NAMALWA (cell line): ENCODE results near the gene PDE6B.
"Not testable (repeated sequence)": the region's sequence is repeated elsewhere in the genome, so short reads cannot be mapped to it uniquely, and the experiment has no call there.

ENCODE experiments used
- DNase-seq: peaks from one replicate; pipeline ENCODE4 v3.0.0-alpha.2; 2015; ENCODE audit warnings: low spot score

The PDE6B gene

GRCh38 chr4:683247-683897 is 58.0 kb downstream of the PDE6B start:
- DNase-seq, result no peak

DNA sequence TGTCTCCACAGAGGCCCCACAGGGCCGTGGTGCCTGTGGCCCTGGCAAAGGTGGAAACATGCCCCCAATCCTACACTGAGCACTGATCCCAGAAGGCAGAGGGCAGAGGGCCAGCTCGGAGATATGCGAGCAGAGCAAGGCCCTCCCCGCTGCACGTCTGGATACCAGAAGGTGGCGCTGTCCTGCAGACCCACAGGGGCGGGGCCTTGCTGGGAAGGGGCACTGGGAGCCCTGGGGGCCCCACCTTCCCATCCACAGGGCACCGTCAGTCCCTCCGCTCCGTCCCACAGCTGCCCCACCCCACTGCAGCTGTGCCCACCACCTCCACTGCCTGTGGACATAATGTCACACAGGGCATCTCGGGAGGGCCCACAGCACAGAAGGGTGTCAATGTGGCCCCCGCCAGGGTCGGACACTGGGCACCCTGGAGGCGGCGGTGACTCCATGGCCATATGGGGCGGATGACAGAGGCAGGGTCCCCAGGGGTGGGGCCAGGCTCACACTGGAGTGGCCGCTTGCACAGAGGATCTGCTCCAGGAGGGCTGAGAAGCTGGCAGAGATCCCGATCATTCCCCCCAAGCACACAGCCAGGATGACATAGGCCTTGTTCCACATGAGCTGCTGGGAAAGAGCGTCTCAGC is 58.7 kb downstream of the PDE6B start:
- DNase-seq, result peak; percentile 38

DNA sequence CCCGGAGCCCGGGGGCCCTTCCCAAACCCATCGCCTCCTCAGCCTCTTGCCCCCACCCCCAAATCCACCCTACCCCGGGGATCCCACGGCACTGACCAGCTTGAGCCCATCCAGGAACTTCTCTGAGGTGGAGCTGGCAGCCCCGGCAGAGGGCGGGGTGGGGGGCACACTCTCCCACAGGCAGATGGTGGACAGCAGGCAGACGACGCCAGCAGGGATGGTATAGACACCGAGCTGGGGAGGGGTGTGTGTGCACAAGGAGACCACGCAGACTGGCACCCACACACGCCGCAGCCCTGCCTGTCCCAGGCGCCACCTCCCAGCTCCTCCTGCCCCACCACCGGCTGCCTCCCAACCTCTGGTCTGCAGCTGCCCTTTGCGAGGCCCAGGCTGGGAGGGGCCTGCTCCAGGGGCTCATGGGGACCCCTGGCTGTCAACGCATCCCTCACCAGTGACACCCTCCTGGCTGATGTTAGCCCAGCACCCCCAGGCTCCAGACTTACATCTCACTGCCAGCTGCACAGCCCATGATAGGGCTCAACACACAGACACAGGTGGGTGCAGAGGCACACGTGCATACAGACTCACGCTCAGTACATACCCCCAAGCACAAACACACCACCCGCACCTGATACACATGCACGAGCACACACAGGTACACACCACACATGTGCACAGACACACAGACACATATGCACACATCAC is 59.4 kb downstream of the PDE6B start:
- DNase-seq, result peak; percentile 41

DNA sequence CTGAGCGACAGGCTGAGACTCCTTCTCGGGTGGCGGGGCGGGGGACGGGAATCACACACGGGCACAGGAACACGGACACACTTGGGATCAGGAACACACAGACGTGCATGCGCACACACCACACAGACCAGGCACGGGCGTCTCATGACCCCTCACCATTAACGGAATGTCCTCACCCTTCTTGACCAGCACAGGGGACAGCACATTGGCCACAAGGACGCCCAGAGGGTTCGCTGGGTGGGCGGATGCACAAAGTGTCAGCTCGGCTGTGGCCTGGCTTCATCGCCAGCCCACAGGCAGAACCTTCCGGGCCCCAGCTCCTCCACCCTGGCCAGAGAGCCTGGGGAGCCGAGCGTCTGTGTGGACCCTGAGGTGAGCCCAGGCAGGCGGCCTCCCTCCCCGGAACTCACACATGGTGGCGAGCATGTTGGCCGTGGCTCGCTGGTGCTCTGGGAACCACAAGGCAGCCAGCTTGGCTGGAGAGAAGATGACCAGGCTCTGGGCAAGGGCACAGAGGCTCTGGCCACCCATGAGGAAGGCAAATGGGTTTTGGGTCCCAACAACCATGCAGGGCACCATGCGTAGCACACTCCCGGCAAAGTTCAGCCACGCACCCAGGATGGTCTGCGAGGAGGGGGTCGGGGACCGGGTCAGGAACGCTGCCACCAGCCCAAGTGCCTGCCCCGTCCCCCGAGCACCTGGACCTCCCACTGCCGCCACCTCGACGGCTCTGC is 60.5 kb downstream of the PDE6B start:
- no peak for DNase-seq

- DNase-seq, result no peak
Measured at GRCh38 chr4:686413-687040, 61.2 kb downstream of the PDE6B start.

DNA sequence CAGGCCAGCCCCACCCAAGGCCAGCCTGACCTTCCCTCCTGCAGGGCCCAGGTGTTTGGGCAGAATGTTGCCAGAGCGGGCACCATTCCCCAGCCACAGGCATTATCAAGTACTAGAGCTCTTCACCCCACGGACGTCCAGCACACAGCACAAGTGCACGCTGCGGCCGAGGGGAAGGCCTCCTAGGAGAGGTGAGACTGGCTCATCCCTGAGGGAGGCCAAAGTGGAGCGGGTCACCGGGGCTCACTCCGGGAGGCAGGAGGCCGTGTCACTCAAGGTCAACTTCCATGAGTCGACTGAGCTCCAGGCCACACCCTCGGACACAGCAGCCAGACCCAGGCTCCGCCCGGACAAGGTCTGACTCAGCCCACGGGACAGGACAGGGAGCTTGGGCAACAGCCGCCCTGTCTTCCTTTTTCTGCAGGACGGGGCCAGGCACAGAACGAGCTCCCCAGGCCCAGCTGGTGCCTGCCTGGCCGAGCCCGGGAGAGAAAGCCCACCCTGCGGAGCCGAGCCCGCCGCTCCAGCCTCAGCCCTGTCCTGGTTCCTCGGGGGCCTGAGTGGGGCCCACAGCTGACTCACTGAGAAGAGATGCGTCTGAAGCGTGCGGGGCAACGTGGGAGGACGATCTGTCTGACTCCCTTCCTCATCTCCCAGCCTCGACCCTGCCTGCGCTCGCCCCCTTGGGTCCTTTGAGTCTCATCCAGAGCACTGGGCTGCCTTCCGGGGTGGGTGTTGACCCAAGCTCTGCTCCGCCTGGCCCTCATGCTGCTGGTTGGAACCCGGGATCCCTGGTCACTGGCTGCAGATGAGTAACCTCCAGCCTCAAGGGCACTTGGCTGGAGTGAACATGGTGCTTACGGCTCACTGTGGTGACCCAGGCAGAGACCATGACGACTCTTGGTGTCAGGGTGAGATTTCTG is 61.9 kb downstream of the PDE6B start:
- no peak for DNase-seq

GRCh38 chr4:687971-688853 is 62.8 kb downstream of the PDE6B start:
- DNase-seq, result no peak

DNA sequence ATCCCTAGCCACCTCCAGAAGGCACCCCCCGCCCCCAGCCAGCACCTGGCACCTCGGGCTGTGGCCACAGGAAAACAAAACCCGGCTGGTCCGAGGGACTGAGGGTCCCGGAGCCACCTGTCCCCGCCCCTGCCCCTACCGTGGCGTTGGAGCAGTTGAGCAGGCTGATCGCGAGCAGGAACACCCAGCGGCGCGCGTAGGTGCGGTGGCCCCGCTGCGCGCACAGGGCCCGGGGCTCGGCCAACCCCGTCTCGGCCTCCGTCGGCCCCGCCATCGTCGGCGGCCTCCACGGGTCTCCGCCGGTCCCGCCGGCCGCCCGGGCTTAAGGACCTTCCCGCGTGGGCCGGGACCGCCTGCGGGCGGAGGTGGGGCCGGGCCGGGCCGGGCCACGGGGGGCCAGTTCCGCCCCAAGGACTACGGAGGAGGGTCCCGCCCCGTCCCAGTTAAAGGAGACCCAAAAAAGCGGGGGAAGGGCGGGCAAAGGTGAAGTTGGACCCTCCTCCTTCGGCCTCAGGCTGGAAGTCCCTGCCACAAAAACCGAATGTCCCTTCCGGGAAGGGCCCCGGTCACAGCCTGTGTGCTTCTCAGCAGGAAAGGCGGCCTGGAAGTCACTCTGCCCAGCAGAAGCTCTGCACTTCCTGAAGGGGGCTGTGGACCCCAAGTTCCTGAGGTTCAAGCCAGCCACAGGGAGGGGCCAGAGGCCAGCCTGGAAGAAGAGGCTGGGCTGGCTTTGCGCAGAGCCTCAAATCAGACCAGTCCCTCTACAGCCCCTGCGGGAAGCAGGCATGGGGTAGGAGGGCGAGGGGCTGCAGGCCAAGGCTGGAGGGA is 63.7 kb downstream of the PDE6B start, which contains the start of gene SLC49A3:
Gene SLC49A3, minus strand, starts transcription at position 298 of the 828 bp plus-strand sequence. Its CDS starts 24 bp downstream, at position 274.
- no peak for DNase-seq

GRCh38 chr4:689723-690122 is 64.3 kb downstream of the PDE6B start:
- DNase-seq, result no peak

DNA sequence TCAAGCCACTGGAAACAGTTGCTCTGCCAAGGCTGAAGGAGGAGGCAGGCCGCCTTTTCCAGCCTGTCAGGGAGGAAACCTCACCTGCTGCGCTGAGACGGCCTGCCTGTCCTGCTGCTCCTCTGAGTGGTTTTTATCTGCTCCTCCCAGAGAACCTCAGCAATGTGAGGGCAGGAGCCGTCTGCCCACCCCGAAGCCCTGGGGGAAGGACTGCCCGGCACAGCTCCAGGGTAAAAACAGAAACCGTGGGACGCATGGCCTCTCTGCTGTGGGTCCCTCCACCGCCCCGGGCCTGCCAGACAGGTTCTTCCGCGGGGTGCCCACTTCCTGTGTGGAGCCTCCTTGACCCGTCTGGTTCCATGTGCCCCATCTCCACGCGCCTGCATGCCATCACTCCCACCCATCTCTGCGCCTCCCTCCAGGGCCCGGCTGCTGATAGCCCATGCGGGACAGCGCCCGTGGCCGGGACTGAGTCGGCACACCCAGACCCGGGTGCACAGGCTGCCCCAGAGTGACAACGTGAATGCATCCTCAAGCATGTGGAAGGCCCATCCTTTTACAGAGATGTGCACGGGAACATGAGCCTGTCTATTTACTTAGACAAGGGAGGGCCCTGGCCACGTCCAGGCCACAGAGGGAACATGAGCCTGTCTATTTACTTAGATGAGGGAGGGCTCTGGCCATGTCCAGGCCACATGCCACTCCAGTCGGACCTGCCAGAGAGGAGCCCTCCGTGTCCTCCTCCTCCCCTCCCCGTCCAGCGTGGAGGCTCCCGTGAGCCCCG is 67.6 kb downstream of the PDE6B start:
- no peak for DNase-seq

DNA sequence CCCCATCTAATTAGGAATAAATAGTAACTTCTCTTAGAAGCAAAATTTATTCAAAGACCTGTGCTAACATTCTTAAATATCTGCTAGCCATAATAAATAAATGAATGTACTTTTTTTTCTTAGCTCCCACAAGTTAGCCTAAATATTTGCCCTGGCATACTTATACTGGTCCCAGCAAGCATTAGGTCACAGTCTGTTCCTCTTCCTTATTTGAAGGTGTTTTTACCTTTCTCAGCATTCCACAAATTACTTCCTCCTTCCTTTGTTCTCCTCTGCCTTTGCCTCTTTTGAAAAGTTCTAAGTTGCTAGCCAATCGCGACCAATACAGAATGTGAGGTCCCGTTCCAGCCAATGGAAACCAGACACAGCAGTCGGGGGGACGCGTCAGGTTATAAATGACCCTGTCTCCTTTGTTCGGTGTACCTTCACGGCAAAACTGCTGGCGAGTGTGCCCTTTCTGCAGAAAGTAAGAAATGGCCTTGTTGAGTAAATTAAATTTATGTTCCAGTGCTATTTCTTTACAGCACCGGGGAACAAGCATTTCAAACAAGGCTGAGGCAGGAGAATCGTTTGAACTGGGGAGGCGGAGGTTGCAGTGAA is 69.1 kb downstream of the PDE6B start:
- DNase-seq, result not testable (repeated sequence)

GRCh38 chr4:699816-700580 is 74.6 kb downstream of the PDE6B start:
- no peak for DNase-seq

DNA sequence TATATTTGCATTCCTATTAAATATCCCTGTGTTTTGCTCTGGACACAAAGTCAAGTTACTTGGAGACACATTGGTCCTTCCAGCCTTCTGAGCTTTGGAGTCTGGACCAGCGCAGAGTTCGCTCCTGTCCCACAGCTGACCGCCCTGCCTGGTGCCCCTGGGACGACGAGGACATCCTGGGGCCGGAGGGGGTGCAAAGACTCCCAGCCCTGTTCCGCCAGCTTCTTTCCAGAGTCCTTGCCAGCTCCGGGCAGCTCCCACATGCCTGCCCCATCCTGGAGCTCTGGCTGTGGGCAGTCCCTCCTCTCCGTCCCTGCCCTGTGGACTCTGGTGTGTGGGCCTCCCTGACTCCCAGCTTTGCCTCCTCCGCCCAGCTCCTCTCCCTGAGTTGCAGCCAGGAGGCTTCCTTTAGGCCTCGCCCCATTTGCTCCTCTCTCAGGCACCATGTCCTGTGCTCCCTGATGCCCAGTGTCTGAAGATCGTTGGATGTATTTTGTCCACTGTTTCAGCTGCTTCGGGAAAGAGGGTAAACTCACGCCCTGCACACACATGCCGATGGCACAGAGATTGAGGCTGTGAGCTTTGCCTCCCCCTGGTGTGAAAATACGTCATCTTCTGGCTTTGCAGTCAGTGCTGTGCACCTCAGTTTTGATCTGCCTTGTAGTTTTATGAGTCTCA is 75.4 kb downstream of the PDE6B start:
- DNase-seq, result no peak

DNA sequence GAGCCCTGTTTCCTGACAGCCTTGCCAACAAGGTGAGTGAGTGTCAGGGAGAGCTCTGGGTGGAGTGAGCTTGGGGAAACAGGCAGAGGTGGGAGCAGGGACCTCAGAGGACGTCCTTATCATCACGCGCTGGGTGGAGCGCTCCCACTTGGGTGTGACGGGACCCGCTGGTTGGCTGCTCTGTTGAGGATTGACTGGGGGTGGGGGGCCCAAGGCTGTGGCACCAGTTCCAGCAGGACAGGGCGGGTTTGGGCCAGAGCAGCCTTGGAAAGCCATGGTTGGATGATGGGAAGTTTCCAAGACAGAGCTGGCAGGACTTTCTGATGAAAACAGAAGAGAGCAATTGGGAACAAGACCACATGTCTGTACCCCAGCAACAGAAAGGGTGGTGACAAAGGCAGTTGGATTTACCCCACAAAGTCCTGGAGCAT is 77.3 kb downstream of the PDE6B start:
- no peak for DNase-seq

- DNase-seq, result no peak
Measured at GRCh38 chr4:703336-704197, 78.2 kb downstream of the PDE6B start.
